ENCODE measurements around the gene CAPN13.

- TF ChIP-seq CTCF (IDR thresholded peaks at IDR 0.05; ENCODE audit: low read length) (no peak), EZH2 (optimal IDR thresholded peaks at IDR 0.05; ENCODE audit: low read depth, low read length) (no peak)
Measured at GRCh38 chr2:30736461-30737325, 70.6 kb downstream of the CAPN13 start.
